Naive thymus-derived CD4-positive, alpha-beta T cell (primary cell): Measurements from ENCODE around the gene UXT. TPM values are rescaled to one million over a fixed set of nuclear protein-coding genes. Genes with fewer than 3 reads are reported as not detected.

ENCODE experiments used
- ATAC-seq: fragments of 150-1000 bp; cut with Tn5 transposase; 2 replicates; pipeline ENCODE4 v1.10.0; 2021; ENCODE audit warnings: mild to moderate bottlenecking, moderate library complexity
- CTCF ChIA-PET: fragments of 350-600 bp; sonication (Branson Sonifier 250); formaldehyde crosslinking; loops from one replicate; lab custom pipeline; 2021; ENCODE audit warnings: antibody characterized with exemption; lab: Charles Lee
- POLR2A ChIA-PET: fragments of 350-600 bp; sonication (Branson Sonifier 250); formaldehyde crosslinking; loops from one replicate; lab custom pipeline; 2021; ENCODE audit warnings: antibody characterized with exemption, inconsistent platforms; lab: Charles Lee
- DNase-seq, 9 donors: peaks; one replicate each; pipeline versions ENCODE4 v3.0.0 to v3.0.0-alpha.2; 2020 to 2022; ENCODE audit warnings: mixed read lengths in 1 of 9
- H3K27ac ChIP-seq: one replicate; pipeline ENCODE4 v1.7.0; 2013; ENCODE audit warnings: mild to moderate bottlenecking, low read depth, low read length, moderate library complexity
- H3K27me3 ChIP-seq, 2 donors: one replicate each; pipeline ENCODE4 v1.7.0; 2013; ENCODE audit warnings: low read length in 2 of 2, mild to moderate bottlenecking in 2 of 2, moderate library complexity in 2 of 2; ENCODE audit not compliant: control insufficient read depth in 2 of 2, insufficient read depth in 2 of 2
- H3K36me3 ChIP-seq, 3 experiments: 1 replicate in 2 of 3; 2 replicates in 1 of 3; pipeline ENCODE4 v1.7.0; 2013; ENCODE audit warnings: low read length in 3 of 3, mild to moderate bottlenecking in 3 of 3, moderate library complexity in 1 of 3; ENCODE audit not compliant: insufficient read depth in 3 of 3, control insufficient read depth in 2 of 3
- H3K4me1 ChIP-seq, 2 donors: one replicate each; pipeline ENCODE4 v1.7.0; 2013; ENCODE audit warnings: low read length in 2 of 2, mild to moderate bottlenecking in 2 of 2, moderate library complexity in 1 of 2; ENCODE audit not compliant: control insufficient read depth in 2 of 2, insufficient read depth in 2 of 2
- H3K4me3 ChIP-seq: 2 replicates; pipeline ENCODE4 v1.7.0; 2013; ENCODE audit warnings: mild to moderate bottlenecking, low read length
- H3K9me3 ChIP-seq, 3 experiments: 1 replicate in 2 of 3; 2 replicates in 1 of 3; pipeline ENCODE4 v1.7.0; 2013; ENCODE audit warnings: low read length in 3 of 3; ENCODE audit not compliant: control insufficient read depth in 2 of 3
- H3K27ac Mint-ChIP-seq, 9 donors: one replicate each; pipeline ENCODE4 v1.8.0; 2020 to 2022; ENCODE audit warnings: mixed read lengths in 9 of 9, mild to moderate bottlenecking in 8 of 9, moderate library complexity in 5 of 9, inconsistent platforms in 2 of 9
- H3K27me3 Mint-ChIP-seq, 5 donors: one replicate each; pipeline ENCODE4 v1.8.0; 2021 to 2022; ENCODE audit warnings: mixed read lengths in 5 of 5, mild to moderate bottlenecking in 1 of 5
- H3K36me3 Mint-ChIP-seq, 5 donors: one replicate each; pipeline ENCODE4 v1.8.0; 2020 to 2022; ENCODE audit warnings: mixed read lengths in 5 of 5, mild to moderate bottlenecking in 3 of 5, inconsistent platforms in 1 of 5
- H3K4me1 Mint-ChIP-seq, 7 donors: one replicate each; pipeline ENCODE4 v1.8.0; 2020 to 2022; ENCODE audit warnings: mixed read lengths in 7 of 7, mild to moderate bottlenecking in 3 of 7, inconsistent platforms in 1 of 7
- H3K4me3 Mint-ChIP-seq, 10 donors: one replicate each; pipeline ENCODE4 v1.8.0; 2020 to 2022; ENCODE audit warnings: mild to moderate bottlenecking in 10 of 10, mixed read lengths in 10 of 10, moderate library complexity in 6 of 10, inconsistent platforms in 2 of 10
- H3K9me3 Mint-ChIP-seq, 11 donors: one replicate each; pipeline ENCODE4 v1.8.0; 2020 to 2022; ENCODE audit warnings: mixed read lengths in 11 of 11, mild to moderate bottlenecking in 4 of 11, inconsistent platforms in 1 of 11, moderate library complexity in 1 of 11
- intact Hi-C, 2 donors: fragments of 100-400 bp; cut with micrococcal nuclease; formaldehyde crosslinking; loops; one replicate each; pipeline ENCODE4 v1.15.1; 2023
- polyA plus RNA-seq, 2 donors: library from polyadenylated mRNA; unstranded; fragments of 300-500 nt; fragmentation: Illumina TruSeq; gene quantifications; one replicate each; pipeline ENCODE4 v1.2.3, GENCODE V29; 2021
- total RNA-seq, 6 experiments: library from RNA in 5 of 6; stranded (reverse) in 5 of 6; gene quantifications; 1 replicate in 5 of 6; 2 replicates in 1 of 6; pipeline ENCODE4 v1.2.3 and lab custom pipeline; 2021 to 2026

Gene UXT
- 100 to 1,000 TPM; 160 to 235 (median 201) TPM for total RNA-seq
- polyA plus RNA-seq = 100 to 1,000 TPM; 310 to 408 TPM
- 68.1 reads per million, percentile 77 among the genes with 10 or more reads in this experiment for total RNA-seq (lab: John Stamatoyannopoulos, UW)

- peak; percentile 91 for ATAC-seq
- intact Hi-C loops = loop anchor here (1.0 to 10.0 kb wide), 20 partner anchors 9 to 1606 kb away; partner anchors contain the start of genes ARAF (in 2 of the 2), ELK1 (in 2 of the 2), RBM10 (in 2 of the 2) and USP11 (in 2 of the 2)
- Histone ChIP-seq H3K9me3 (no peaks in the 10 kb centered on the region), H3K36me3 (peaks cover 7 to 26% (median 9%) of the 10 kb centered on the region in 3 experiments), H3K4me1 (peaks cover 4 to 8% of the 10 kb centered on the region in 2 donors), H3K27ac (peak within 1 kb of the TSS; percentile 99), H3K4me3 (peak within 1 kb of the TSS; percentile 86), H3K27me3 (no peaks in the 10 kb centered on the region)
- Mint-ChIP-seq H3K36me3 (peaks cover 5 to 16% (median 10%) of the 10 kb centered on the region in 5 donors), H3K9me3 (peaks cover 0 to 8% (median 0%) of the 10 kb centered on the region in 11 donors), H3K4me1 (peaks cover 9 to 34% (median 21%) of the 10 kb centered on the region in 7 donors), H3K27ac (peak within 1 kb of the TSS; percentile 94 to 99 (median 97)), H3K27me3 (no peaks in the 10 kb centered on the region), H3K4me3 (peak within 1 kb of the TSS; percentile 80 to 95 (median 92))
- DNase-seq = peak; percentile 75 to 92 (median 89)
- ChIA-PET CTCF (no interaction called here), POLR2A (interaction anchor here (1.2 kb wide), 1 partner anchor 8 kb away, joined by 5 read pairs; the partner anchor contains the start of gene ELK1)
Observed at GRCh38 chrX:47658684-47659420, at the start of gene UXT. Gene UXT (minus strand): TSS chrX:47659180. CDS start chrX:47658927, 253 bp downstream.

- H3K4me3 ChIP-seq = no peak overlapping the region
- H3K27me3 ChIP-seq = no peaks in the 10 kb centered on the region
- H3K4me1 ChIP-seq = no peaks in the 10 kb centered on the region
- ChIA-PET POLR2A (no interaction called here), CTCF (no interaction called here)
- H3K9me3 Mint-ChIP-seq = peaks cover 0 to 2% (median 0%) of the 10 kb centered on the region in 11 donors
- no peaks in the 10 kb centered on the region for H3K9me3 ChIP-seq
- ATAC-seq (no peak), DNase-seq (no peak)
- intact Hi-C loops = no loop called here
- no peaks in the 10 kb centered on the region for H3K36me3 Mint-ChIP-seq
- H3K27me3 Mint-ChIP-seq = peaks cover 0 to 10% (median 0%) of the 10 kb centered on the region in 5 donors
- H3K4me1 Mint-ChIP-seq = no peaks in the 10 kb centered on the region
- no peak overlapping the region for H3K4me3 Mint-ChIP-seq
- no peak overlapping the region for H3K27ac ChIP-seq
- no peaks in the 10 kb centered on the region for H3K36me3 ChIP-seq
- H3K27ac Mint-ChIP-seq = no peak overlapping the region
Observed at GRCh38 chrX:47707031-47707780, 48.2 kb upstream of the UXT start.

GRCh38 chrX:47706575-47706974, 47.6 kb upstream of the UXT start:
- H3K4me3 ChIP-seq = no peak overlapping the region
- Mint-ChIP-seq H3K27me3 (peaks cover 0 to 12% (median 0%) of the 10 kb centered on the region in 5 donors), H3K4me1 (no peaks in the 10 kb centered on the region), H3K36me3 (no peaks in the 10 kb centered on the region), H3K27ac (no peak overlapping the region), H3K4me3 (no peak overlapping the region), H3K9me3 (peaks cover 0 to 2% (median 0%) of the 10 kb centered on the region in 11 donors)
- ATAC-seq = no peak
- ChIA-PET CTCF (no interaction called here), POLR2A (no interaction called here)
- H3K4me1 ChIP-seq = no peaks in the 10 kb centered on the region
- intact Hi-C loops = no loop called here
- H3K36me3 ChIP-seq = no peaks in the 10 kb centered on the region
- no peak overlapping the region for H3K27ac ChIP-seq
- no peak for DNase-seq
- H3K9me3 ChIP-seq = no peaks in the 10 kb centered on the region
- H3K27me3 ChIP-seq = no peaks in the 10 kb centered on the region

GRCh38 chrX:47704736-47705135, 45.8 kb upstream of the UXT start:
- ChIA-PET POLR2A (no interaction called here), CTCF (no interaction called here)
- H3K27me3 ChIP-seq = no peaks in the 10 kb centered on the region
- DNase-seq = no peak
- H3K27ac Mint-ChIP-seq = no peak overlapping the region
- no peak for ATAC-seq
- no peaks in the 10 kb centered on the region for H3K36me3 ChIP-seq
- H3K4me3 ChIP-seq = no peak overlapping the region
- no peaks in the 10 kb centered on the region for H3K4me1 Mint-ChIP-seq
- no peaks in the 10 kb centered on the region for H3K4me1 ChIP-seq
- no peak overlapping the region for H3K27ac ChIP-seq
- no peak overlapping the region for H3K4me3 Mint-ChIP-seq
- no peaks in the 10 kb centered on the region for H3K36me3 Mint-ChIP-seq
- intact Hi-C loops = no loop called here
- peaks cover 0 to 16% (median 4%) of the 10 kb centered on the region in 5 donors for H3K27me3 Mint-ChIP-seq
- peaks cover 0 to 2% (median 0%) of the 10 kb centered on the region in 11 donors for H3K9me3 Mint-ChIP-seq
- H3K9me3 ChIP-seq = no peaks in the 10 kb centered on the region

GRCh38 chrX:47697181-47697580, 38.2 kb upstream of the UXT start:
- no peaks in the 10 kb centered on the region for H3K4me1 Mint-ChIP-seq
- H3K4me3 ChIP-seq = no peak overlapping the region
- no peaks in the 10 kb centered on the region for H3K9me3 ChIP-seq
- ChIA-PET POLR2A (no interaction called here), CTCF (no interaction called here)
- no peaks in the 10 kb centered on the region for H3K4me1 ChIP-seq
- intact Hi-C loops = no loop called here
- H3K9me3 Mint-ChIP-seq = no peaks in the 10 kb centered on the region
- H3K27ac Mint-ChIP-seq = no peak overlapping the region
- no peak overlapping the region for H3K27ac ChIP-seq
- DNase-seq (no peak), ATAC-seq (no peak)
- peaks cover 0 to 7% (median 0%) of the 10 kb centered on the region in 5 donors for H3K27me3 Mint-ChIP-seq
- H3K36me3 Mint-ChIP-seq = no peaks in the 10 kb centered on the region
- H3K36me3 ChIP-seq = no peaks in the 10 kb centered on the region
- H3K27me3 ChIP-seq = no peaks in the 10 kb centered on the region
- no peak overlapping the region for H3K4me3 Mint-ChIP-seq

GRCh38 chrX:47690175-47690574, 31.2 kb upstream of the UXT start:
- Histone ChIP-seq H3K9me3 (no peaks in the 10 kb centered on the region), H3K4me3 (no peak overlapping the region), H3K4me1 (no peaks in the 10 kb centered on the region), H3K27ac (no peak overlapping the region), H3K27me3 (no peaks in the 10 kb centered on the region), H3K36me3 (no peaks in the 10 kb centered on the region)
- H3K27ac Mint-ChIP-seq = no peak overlapping the region
- intact Hi-C loops = no loop called here
- H3K4me1 Mint-ChIP-seq = no peaks in the 10 kb centered on the region
- H3K4me3 Mint-ChIP-seq = no peak overlapping the region
- ChIA-PET CTCF (no interaction called here), POLR2A (no interaction called here)
- peaks cover 0 to 9% (median 0%) of the 10 kb centered on the region in 5 donors for H3K27me3 Mint-ChIP-seq
- no peaks in the 10 kb centered on the region for H3K9me3 Mint-ChIP-seq
- no peaks in the 10 kb centered on the region for H3K36me3 Mint-ChIP-seq
- no peak for ATAC-seq
- DNase-seq = no peak
